Activated T-cell treated with anti-CD3 and anti-CD28 coated beads, Interleukin-2, amount 50 U/mL, for 72 hours (primary cell): Measurements from ENCODE around the gene ZNF479. TPM values are rescaled to one million over a fixed set of nuclear protein-coding genes. Genes with fewer than 3 reads are reported as not detected.
"Not testable (repeated sequence)": the region's sequence is repeated elsewhere in the genome, so short reads cannot be mapped to it uniquely, and the experiment has no call there.

Source experiments
- ATAC-seq, 2 donors: fragments of 150-1000 bp; cut with Tn5 transposase; replicated peaks in 1 of 2; 2 replicates each; pipeline ENCODE4 v1.10.0; 2021; ENCODE audit warnings: moderate library complexity in 2 of 2, mild to moderate bottlenecking in 1 of 2
- DNase-seq, 2 donors: peaks; one replicate each; pipeline ENCODE4 v3.0.0; 2021 to 2022; ENCODE audit warnings: mixed read lengths in 1 of 2
- H3K27ac Mint-ChIP-seq: one replicate; pipeline ENCODE4 v1.8.0; 2022; ENCODE audit warnings: mild to moderate bottlenecking, moderate library complexity, mixed read lengths
- H3K27me3 Mint-ChIP-seq: one replicate; pipeline ENCODE4 v1.8.0; 2022; ENCODE audit warnings: low read depth, mixed read lengths
- H3K36me3 Mint-ChIP-seq, 2 donors: one replicate each; pipeline ENCODE4 v1.8.0; 2022; ENCODE audit warnings: mixed read lengths in 2 of 2, mild to moderate bottlenecking in 1 of 2; ENCODE audit not compliant: insufficient read depth in 2 of 2
- H3K4me1 Mint-ChIP-seq: one replicate; pipeline ENCODE4 v1.8.0; 2022; ENCODE audit warnings: low read depth, mixed read lengths
- H3K4me3 Mint-ChIP-seq, 2 donors: one replicate each; pipeline ENCODE4 v1.8.0; 2022; ENCODE audit warnings: mild to moderate bottlenecking in 2 of 2, mixed read lengths in 2 of 2, moderate library complexity in 2 of 2
- H3K9me3 Mint-ChIP-seq, 2 donors: one replicate each; pipeline ENCODE4 v1.8.0; 2022; ENCODE audit warnings: mixed read lengths in 2 of 2
- total RNA-seq, 2 donors: library from RNA; stranded (reverse); gene quantifications; one replicate each; pipeline ENCODE4 v1.2.3, GENCODE V29; 2022

The ZNF479 gene
- total RNA-seq = not detected

DNA sequence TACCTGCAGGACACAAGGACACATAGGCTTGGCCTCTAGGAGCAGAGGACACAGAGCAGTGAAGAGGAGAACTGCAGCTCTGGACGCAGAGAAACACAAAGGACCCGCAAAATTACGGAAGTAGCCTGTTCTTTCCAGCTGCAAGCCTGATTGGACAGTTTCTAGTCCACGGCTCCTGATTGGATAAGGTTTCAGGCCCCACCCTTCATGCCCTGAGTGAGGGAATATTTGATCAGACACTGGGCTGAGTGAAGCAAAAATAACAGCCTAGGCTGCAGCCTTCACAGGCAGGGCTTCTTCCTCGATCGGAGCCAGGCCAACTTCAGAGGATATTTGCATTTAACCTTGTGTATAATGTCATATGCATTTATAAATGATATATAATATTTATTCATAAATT lies at the start of gene ZNF479:
Gene ZNF479, minus strand, starts transcription at position 101 of the 400 bp plus-strand sequence. CDS start 112 bp downstream, outside the sequence.
- H3K9me3 Mint-ChIP-seq, ATAC-seq, H3K27me3 Mint-ChIP-seq, DNase-seq, H3K4me3 Mint-ChIP-seq, H3K27ac Mint-ChIP-seq, H3K4me1 Mint-ChIP-seq: not testable (repeated sequence)
- peaks cover 6 to 14% of the 10 kb centered on the region in 2 donors for H3K36me3 Mint-ChIP-seq

DNA sequence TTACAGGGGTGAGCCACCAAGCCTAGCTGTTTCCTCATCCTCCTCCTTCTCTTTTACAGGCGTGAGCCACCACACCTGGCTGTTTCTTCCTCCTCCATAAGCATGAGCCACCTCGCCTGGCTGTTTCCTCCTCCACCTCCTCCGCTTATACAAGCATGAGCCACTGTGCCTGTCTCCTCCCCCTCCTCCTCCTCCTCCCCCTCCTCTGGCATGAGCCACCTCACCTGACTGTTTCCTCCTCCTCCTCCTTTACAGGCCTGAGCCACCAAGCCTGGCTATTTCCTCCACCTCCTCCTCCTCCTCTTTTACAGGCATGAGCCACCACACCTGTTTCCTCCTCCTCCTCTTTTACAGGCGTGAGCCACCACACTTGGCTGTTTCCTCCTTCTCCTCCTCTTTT lies 49.8 kb upstream of the ZNF479 start:
- DNase-seq (no peak), ATAC-seq (no peak)
- Mint-ChIP-seq H3K27ac (no peak overlapping the region), H3K4me3 (no peak overlapping the region), H3K27me3 (no peaks in the 10 kb centered on the region), H3K4me1 (no peaks in the 10 kb centered on the region), H3K9me3 (peaks cover 3 to 14% of the 10 kb centered on the region in 2 donors), H3K36me3 (peaks cover 6 to 8% of the 10 kb centered on the region in 2 donors)

DNA sequence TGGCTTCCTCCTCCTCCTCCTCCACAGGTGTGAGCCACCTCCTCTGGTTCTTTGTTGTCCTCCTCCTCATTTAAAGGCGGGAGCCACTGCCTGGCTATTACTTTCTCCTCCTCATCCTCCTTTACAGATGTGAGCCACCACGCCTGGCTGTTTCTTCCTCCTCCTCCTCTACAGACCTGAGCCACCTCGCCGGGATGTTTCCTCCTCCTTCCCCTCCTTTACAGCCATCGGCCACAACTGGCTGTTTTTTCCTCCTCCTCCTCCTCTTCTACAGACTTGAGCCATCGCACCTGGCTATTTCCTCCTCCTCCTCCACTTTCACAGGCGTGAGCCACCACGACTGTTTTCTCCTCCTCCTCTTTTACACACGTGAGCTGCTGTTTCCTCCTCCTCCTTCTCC lies 49.0 kb upstream of the ZNF479 start:
- Mint-ChIP-seq H3K9me3 (peaks cover 3 to 11% of the 10 kb centered on the region in 2 donors), H3K4me3 (no peak overlapping the region), H3K4me1 (no peaks in the 10 kb centered on the region), H3K27me3 (no peaks in the 10 kb centered on the region), H3K27ac (no peak overlapping the region), H3K36me3 (peaks cover 3 to 5% of the 10 kb centered on the region in 2 donors)
- DNase-seq = no peak
- no peak for ATAC-seq

DNA sequence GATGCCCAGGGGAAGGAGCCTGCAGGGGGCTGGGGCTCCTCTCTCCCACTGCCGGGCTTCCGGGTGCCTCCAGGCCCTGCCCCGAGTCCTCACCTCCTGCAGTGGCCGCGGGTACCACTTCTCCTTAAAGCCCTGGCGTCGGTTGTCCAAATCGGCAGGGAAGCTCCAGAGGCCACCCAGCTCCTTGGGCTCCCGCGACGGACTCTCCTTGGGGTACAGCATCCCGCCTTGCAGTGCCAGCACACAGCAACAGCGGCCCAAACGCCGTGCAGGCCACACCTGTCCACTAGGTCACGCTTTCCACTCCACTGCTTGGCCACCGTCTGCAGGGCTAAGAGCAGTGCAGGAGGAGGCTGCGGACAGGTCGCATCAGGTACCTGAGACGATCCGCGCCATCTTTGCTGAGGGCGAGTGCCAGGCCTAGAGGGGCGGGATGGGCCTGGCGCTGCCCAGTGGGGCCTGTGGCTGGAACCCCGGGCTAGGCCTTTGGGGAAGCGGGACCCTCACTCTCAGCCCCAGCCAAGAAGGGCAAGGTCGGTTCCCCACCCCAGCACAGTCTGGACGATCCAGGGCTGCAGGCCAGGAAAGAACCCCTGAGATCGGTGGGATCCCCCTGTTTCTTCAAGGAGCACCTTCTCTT lies 47.7 kb upstream of the ZNF479 start:
- Mint-ChIP-seq H3K36me3 (peaks cover 3 to 5% of the 10 kb centered on the region in 2 donors), H3K9me3 (peaks cover 3 to 11% of the 10 kb centered on the region in 2 donors), H3K27ac (no peak overlapping the region), H3K4me3 (no peak overlapping the region), H3K27me3 (no peaks in the 10 kb centered on the region), H3K4me1 (no peaks in the 10 kb centered on the region)
- ATAC-seq (no peak), DNase-seq (no peak)

DNA sequence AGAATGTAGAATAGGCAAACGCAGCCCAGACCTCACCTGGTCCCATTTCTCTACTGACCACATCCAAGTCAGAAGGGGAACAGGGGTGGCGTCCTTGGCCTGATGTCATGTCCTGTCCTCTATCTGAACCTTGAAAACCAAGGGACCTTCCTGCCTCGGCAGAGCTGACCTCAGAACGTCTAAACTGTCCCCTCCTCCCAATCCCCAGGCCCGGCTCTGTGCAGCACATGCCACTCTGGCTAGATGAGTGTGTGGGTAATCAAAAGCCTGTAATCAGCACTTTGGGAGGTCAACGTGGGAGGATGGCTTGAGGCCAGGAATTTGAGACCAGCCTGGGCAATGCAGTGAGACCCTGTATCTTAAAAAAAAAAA lies 46.5 kb upstream of the ZNF479 start:
- H3K9me3 Mint-ChIP-seq = peaks cover 3 to 11% of the 10 kb centered on the region in 2 donors
- ATAC-seq = no peak

DNA sequence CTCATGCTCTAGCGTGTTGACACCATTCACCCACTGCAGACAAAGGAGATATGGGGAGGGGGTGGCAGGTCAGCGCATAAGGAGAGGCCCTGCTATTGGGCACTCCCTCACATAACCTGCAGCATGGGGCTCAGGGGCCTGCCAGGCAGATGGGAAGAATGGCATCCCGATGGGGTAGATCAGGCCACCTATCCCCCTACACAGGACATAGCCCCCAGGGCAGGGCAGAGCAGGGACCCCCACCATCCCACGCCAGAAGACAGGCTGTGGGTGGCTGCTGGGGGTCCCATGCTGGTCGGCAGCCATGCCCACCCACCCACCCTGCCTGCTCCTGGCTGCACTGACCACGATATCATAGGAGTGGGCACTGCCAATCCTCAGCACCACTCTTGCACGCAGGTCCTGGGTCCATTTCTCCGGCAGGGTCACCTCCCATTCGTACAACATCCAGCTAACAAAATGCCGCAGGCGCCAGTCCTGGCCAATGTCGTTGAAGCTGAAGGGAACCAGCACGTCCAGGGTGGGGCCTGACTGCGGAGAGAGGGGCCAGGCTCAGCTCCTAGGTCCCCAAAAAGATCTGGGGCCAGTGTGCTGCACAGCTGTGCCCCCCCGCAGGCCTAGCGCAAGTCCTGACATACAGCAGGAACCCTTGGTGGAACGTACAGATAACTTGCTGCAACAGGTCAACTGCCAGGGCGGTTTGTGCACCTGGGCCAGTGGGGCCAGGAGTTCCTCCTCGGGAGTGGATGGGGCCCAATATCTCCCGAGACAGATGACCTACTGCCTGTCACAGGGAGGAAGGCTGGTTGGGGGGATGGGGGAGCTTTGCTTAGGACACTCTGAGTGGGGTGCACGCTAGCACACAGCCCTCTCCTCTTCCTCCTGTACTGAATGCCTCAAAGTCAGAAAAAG lies 45.9 kb upstream of the ZNF479 start:
- DNase-seq (no peak), ATAC-seq (no peak)
- Mint-ChIP-seq H3K9me3 (peaks cover 3 to 11% of the 10 kb centered on the region in 2 donors), H3K4me1 (no peaks in the 10 kb centered on the region), H3K27me3 (no peaks in the 10 kb centered on the region), H3K36me3 (peaks cover 3% of the 10 kb centered on the region in 2 donors), H3K4me3 (no peak overlapping the region), H3K27ac (no peak overlapping the region)

More for the DNA sequence above, 46.5 kb upstream of the ZNF479 start:
- no peak overlapping the region for H3K4me3 Mint-ChIP-seq
- DNase-seq = no peak
- no peaks in the 10 kb centered on the region for H3K27me3 Mint-ChIP-seq
- H3K27ac Mint-ChIP-seq = no peak overlapping the region
- H3K4me1 Mint-ChIP-seq = no peaks in the 10 kb centered on the region
- peaks cover 3% of the 10 kb centered on the region in 2 donors for H3K36me3 Mint-ChIP-seq

DNA sequence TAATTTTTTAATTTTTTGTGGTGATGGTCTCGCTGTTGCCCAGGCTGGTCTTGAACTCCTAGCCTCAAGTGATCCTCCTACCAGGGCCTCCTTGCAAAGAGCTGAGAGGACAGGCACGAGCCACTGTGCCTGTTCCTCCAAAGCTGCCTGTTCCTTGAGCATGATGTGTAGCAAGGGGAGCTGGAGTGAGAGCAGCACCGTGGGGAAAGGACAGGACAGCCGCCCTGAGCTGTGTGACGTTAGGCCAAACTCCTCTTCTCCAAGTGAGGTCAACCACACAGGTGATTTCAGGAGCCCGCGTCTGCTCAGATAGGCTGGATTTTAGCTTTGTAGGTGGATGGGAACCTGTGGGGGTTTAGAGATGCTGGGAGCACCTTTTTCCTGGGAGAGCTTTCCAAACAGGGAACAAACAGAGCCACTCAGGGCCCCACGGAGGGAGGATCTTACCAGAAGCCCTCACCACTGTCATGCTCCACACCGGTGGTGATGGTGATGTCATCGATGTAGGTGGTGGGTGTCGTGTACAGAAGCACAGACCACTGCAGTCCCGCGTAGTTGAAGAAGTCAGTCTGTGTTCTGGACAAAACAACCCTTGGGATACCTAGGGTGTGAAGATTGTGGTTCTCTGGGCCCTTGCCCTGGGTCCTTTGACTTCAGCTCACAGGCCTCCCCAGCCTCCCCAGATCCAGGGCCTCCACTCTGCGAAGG lies 44.8 kb upstream of the ZNF479 start:
- H3K9me3 Mint-ChIP-seq = peaks cover 3 to 11% of the 10 kb centered on the region in 2 donors
- ATAC-seq (no peak), DNase-seq (no peak)
- no peak overlapping the region for H3K27ac Mint-ChIP-seq
- H3K4me3 Mint-ChIP-seq = no peak overlapping the region
- H3K4me1 Mint-ChIP-seq = no peaks in the 10 kb centered on the region
- peaks cover 3% of the 10 kb centered on the region in 2 donors for H3K36me3 Mint-ChIP-seq
- H3K27me3 Mint-ChIP-seq = no peaks in the 10 kb centered on the region

DNA sequence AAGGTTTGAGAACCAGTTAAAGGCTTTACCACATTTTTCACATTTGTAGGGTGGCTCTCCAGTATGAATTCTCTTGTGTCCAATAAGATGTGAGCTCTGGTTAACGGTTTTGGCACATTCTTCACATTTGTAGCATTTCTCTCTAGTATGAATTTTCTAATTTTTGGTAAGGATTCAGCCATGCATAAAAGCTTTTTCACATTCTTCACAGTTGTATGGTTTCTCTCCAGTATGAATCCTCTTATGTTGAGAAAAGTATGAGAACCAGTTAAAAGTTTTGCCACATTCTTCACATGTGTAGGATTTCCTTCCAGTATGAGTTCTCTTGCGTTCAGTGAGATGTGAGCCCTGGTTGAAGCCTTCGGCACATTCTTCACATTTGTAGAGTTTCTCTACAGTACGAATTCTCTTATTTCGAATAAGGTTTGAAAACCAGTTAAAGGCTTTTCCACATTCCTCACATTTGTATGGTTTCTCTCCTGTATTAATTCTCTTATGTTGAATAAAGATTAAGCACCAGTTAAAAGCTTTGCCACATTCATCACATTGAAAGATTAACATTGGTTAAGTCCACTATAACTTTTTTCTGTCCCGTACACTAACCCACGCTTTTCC lies 33.2 kb upstream of the ZNF479 start:
- DNase-seq (no peak), ATAC-seq (no peak)
- Mint-ChIP-seq H3K4me3 (no peak overlapping the region), H3K36me3 (peaks cover 9 to 14% of the 10 kb centered on the region in 2 donors), H3K4me1 (no peaks in the 10 kb centered on the region), H3K27ac (no peak overlapping the region), H3K9me3 (peaks cover 11 to 17% of the 10 kb centered on the region in 2 donors), H3K27me3 (no peaks in the 10 kb centered on the region)

DNA sequence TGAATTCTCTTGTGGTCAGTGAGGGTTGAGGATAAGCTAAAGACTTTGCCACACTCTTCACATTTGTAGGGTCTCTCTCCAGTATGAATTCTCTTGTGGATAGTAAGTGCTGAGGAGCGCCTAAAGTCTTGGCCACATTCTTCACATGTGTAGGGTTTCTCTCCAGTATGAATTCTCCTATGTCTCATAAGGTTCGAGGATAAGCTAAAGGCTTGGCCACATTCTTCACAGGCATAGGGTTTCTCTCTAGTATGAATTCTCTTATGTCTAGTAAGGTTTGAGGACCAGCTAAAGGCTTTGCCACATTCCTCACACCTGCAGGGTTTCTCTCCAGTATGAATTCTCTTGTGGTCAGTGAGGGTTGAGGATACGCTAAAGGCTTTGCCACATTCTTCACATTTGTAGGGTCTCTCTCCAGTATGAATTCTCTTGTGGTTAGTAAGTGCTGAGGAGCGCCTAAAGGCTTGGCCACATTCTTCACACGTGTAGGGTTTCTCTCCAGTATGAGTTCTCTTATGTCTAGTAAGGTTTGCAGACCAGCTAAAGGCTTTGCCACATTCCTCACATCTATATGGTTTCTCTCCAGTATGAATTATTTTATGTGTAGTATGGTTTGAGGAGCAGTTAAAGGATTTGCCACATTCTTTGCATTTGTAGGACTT lies 12.0 kb downstream of the ZNF479 start:
- not testable (repeated sequence) for ATAC-seq, H3K27me3 Mint-ChIP-seq, H3K27ac Mint-ChIP-seq, H3K4me3 Mint-ChIP-seq, DNase-seq, H3K4me1 Mint-ChIP-seq, H3K9me3 Mint-ChIP-seq
- peaks cover 8 to 13% of the 10 kb centered on the region in 2 donors for H3K36me3 Mint-ChIP-seq
